ENCODE measurements around the gene CACNA1A.

GRCh38 chr19:13376537-13376936, 129.7 kb downstream of the CACNA1A start:
- TF ChIP-seq CTCF (conservative IDR thresholded peaks at IDR 0.05) (no peak), ZFX (IDR thresholded peaks at IDR 0.05) (no peak)

All from C4-2B (cell line).